Karpas-422 (cell line): ENCODE data around the gene SNED1. TPM values are rescaled to one million over a fixed set of nuclear protein-coding genes. Genes with fewer than 3 reads are reported as not detected.

Experiments used
- DNase-seq: peaks from one replicate; pipeline ENCODE4 v3.0.0-alpha.2; 2015
- H2AFZ ChIP-seq: fragments of 200-600 bp; sonication (generic); 2 replicates; pipeline ENCODE4 v1.6.1; 2014; ENCODE audit warnings: antibody characterized with exemption, low read length, mixed read lengths
- H3K27ac ChIP-seq: fragments of 200-600 bp; sonication (generic); 2 replicates; pipeline ENCODE4 v1.5.1; 2014; ENCODE audit warnings: mild to moderate bottlenecking, low read length, moderate library complexity
- H3K27me3 ChIP-seq: fragments of 200-600 bp; sonication (generic); 2 replicates; pipeline ENCODE4 v1.6.1; 2014; ENCODE audit warnings: low read length, mixed read lengths
- H3K36me3 ChIP-seq: fragments of 200-600 bp; sonication (generic); 2 replicates; pipeline ENCODE4 v1.6.1; 2014; ENCODE audit warnings: low read length, mixed read lengths; ENCODE audit not compliant: insufficient read depth
- H3K4me1 ChIP-seq: fragments of 200-600 bp; sonication (generic); 2 replicates; pipeline ENCODE4 v1.6.1; 2014; ENCODE audit warnings: mild to moderate bottlenecking, low read length, mixed read lengths
- H3K4me2 ChIP-seq: fragments of 200-600 bp; sonication (generic); 2 replicates; pipeline ENCODE4 v1.6.1; 2014; ENCODE audit warnings: low read length, low read depth, mild to moderate bottlenecking; ENCODE audit not compliant: poor library complexity, severe bottlenecking
- H3K4me3 ChIP-seq: fragments of 200-600 bp; sonication (generic); 2 replicates; pipeline ENCODE4 v1.5.1; 2014; ENCODE audit warnings: mild to moderate bottlenecking, antibody characterized with exemption, low read length, mixed read lengths
- H3K79me2 ChIP-seq: fragments of 200-600 bp; sonication (generic); 2 replicates; pipeline ENCODE4 v1.6.1; 2014; ENCODE audit warnings: mild to moderate bottlenecking, low read length, mixed read lengths
- H3K9ac ChIP-seq: fragments of 200-600 bp; sonication (generic); 2 replicates; pipeline ENCODE4 v1.6.0; 2014; ENCODE audit warnings: low read length
- H3K9me2 ChIP-seq: fragments of 200-600 bp; sonication (generic), shearing (Covaris generic); replicated peaks from 2 replicates; pipeline ENCODE4 v1.6.0; 2014; ENCODE audit warnings: mild to moderate bottlenecking, low read length, moderate library complexity; ENCODE audit not compliant: insufficient read depth
- H3K9me3 ChIP-seq: fragments of 300-700, 200-600 bp; sonication (generic); 2 replicates; pipeline ENCODE4 v1.6.1; 2014; ENCODE audit warnings: low read length, mixed read lengths
- H4K20me1 ChIP-seq: fragments of 200-600 bp; sonication (generic); 2 replicates; pipeline ENCODE4 v1.6.1; 2014; ENCODE audit warnings: mild to moderate bottlenecking, antibody characterized with exemption, low read length, low read depth; ENCODE audit not compliant: insufficient read depth
- total RNA-seq: library from RNA; depleted of rRNA; stranded (reverse); fragments of >200 nt; shearing (Covaris generic); gene quantifications from 2 replicates; pipeline ENCODE4 v1.2.3, GENCODE V29; 2014; ENCODE audit warnings: low replicate concordance

The SNED1 gene
- total RNA-seq, 1 experiment from 2014 or later, result 1.9 TPM

- Histone ChIP-seq H3K4me3 (no peak overlapping the region), H3K79me2 (no peaks in the 10 kb centered on the region), H3K36me3 (no peaks in the 10 kb centered on the region), H3K27me3 (no peaks in the 10 kb centered on the region), H3K4me1 (no peaks in the 10 kb centered on the region), H3K4me2 (no peak overlapping the region), H3K9me2 (no peaks in the 10 kb centered on the region), H3K9me3 (peaks cover 8% of the 10 kb centered on the region), H2AFZ (no peak overlapping the region), H4K20me1 (no peaks in the 10 kb centered on the region), H3K9ac (no peak overlapping the region), H3K27ac (no peak overlapping the region)
- no peak for DNase-seq
Observed at GRCh38 chr2:241003830-241004564, 5.6 kb downstream of the SNED1 start.

- no peaks in the 10 kb centered on the region for H3K36me3 ChIP-seq
- H3K4me1 ChIP-seq, result peaks cover 5% of the 10 kb centered on the region
- no peaks in the 10 kb centered on the region for H3K79me2 ChIP-seq
- H3K9me3 ChIP-seq, result peaks cover 8% of the 10 kb centered on the region
- no peak overlapping the region for H3K9ac ChIP-seq
- no peaks in the 10 kb centered on the region for H4K20me1 ChIP-seq
- H2AFZ ChIP-seq, result no peak overlapping the region
- no peaks in the 10 kb centered on the region for H3K9me2 ChIP-seq
- H3K4me3 ChIP-seq, result no peak overlapping the region
- H3K4me2 ChIP-seq, result no peak overlapping the region
- H3K27ac ChIP-seq, result no peak overlapping the region
- no peaks in the 10 kb centered on the region for H3K27me3 ChIP-seq
- DNase-seq, result no peak
Observed at GRCh38 chr2:241005569-241005968, 7.2 kb downstream of the SNED1 start.

- H3K27ac ChIP-seq, result no peak overlapping the region
- no peak overlapping the region for H3K4me3 ChIP-seq
- H3K4me2 ChIP-seq, result no peak overlapping the region
- H3K9me3 ChIP-seq, result peaks cover 8% of the 10 kb centered on the region
- H3K36me3 ChIP-seq, result no peaks in the 10 kb centered on the region
- H3K9me2 ChIP-seq, result no peaks in the 10 kb centered on the region
- no peaks in the 10 kb centered on the region for H3K79me2 ChIP-seq
- DNase-seq, result no peak
- no peak overlapping the region for H2AFZ ChIP-seq
- no peak overlapping the region for H3K9ac ChIP-seq
- peaks cover 8% of the 10 kb centered on the region for H3K4me1 ChIP-seq
- H4K20me1 ChIP-seq, result no peaks in the 10 kb centered on the region
- no peaks in the 10 kb centered on the region for H3K27me3 ChIP-seq
Observed at GRCh38 chr2:241006412-241006811, 8.0 kb downstream of the SNED1 start.

- no peaks in the 10 kb centered on the region for H3K79me2 ChIP-seq
- no peak overlapping the region for H3K9ac ChIP-seq
- peaks cover 8% of the 10 kb centered on the region for H3K4me1 ChIP-seq
- H3K9me3 ChIP-seq, result peaks cover 8% of the 10 kb centered on the region
- H4K20me1 ChIP-seq, result no peaks in the 10 kb centered on the region
- no peak for DNase-seq
- no peaks in the 10 kb centered on the region for H3K9me2 ChIP-seq
- H2AFZ ChIP-seq, result no peak overlapping the region
- H3K36me3 ChIP-seq, result no peaks in the 10 kb centered on the region
- no peak overlapping the region for H3K27ac ChIP-seq
- no peak overlapping the region for H3K4me2 ChIP-seq
- no peak overlapping the region for H3K4me3 ChIP-seq
- no peaks in the 10 kb centered on the region for H3K27me3 ChIP-seq
Observed at GRCh38 chr2:241007111-241007510, 8.7 kb downstream of the SNED1 start.

- no peaks in the 10 kb centered on the region for H3K9me2 ChIP-seq
- H3K4me1 ChIP-seq, result peaks cover 8% of the 10 kb centered on the region
- H3K27ac ChIP-seq, result no peak overlapping the region
- no peaks in the 10 kb centered on the region for H3K27me3 ChIP-seq
- H3K9me3 ChIP-seq, result peaks cover 8% of the 10 kb centered on the region
- H4K20me1 ChIP-seq, result no peaks in the 10 kb centered on the region
- no peak overlapping the region for H3K4me2 ChIP-seq
- no peaks in the 10 kb centered on the region for H3K36me3 ChIP-seq
- no peaks in the 10 kb centered on the region for H3K79me2 ChIP-seq
- no peak overlapping the region for H3K4me3 ChIP-seq
- no peak overlapping the region for H2AFZ ChIP-seq
- no peak for DNase-seq
- no peak overlapping the region for H3K9ac ChIP-seq
Observed at GRCh38 chr2:241007880-241008710, 9.7 kb downstream of the SNED1 start.

- H3K9ac ChIP-seq, result no peak overlapping the region
- no peaks in the 10 kb centered on the region for H4K20me1 ChIP-seq
- no peak overlapping the region for H3K4me3 ChIP-seq
- H3K4me1 ChIP-seq, result peaks cover 8% of the 10 kb centered on the region
- no peaks in the 10 kb centered on the region for H3K79me2 ChIP-seq
- H3K4me2 ChIP-seq, result no peak overlapping the region
- no peaks in the 10 kb centered on the region for H3K27me3 ChIP-seq
- H2AFZ ChIP-seq, result no peak overlapping the region
- DNase-seq, result no peak
- H3K36me3 ChIP-seq, result no peaks in the 10 kb centered on the region
- H3K9me3 ChIP-seq, result peaks cover 5% of the 10 kb centered on the region
- no peaks in the 10 kb centered on the region for H3K9me2 ChIP-seq
- no peak overlapping the region for H3K27ac ChIP-seq
Observed at GRCh38 chr2:241008711-241009121, 10.3 kb downstream of the SNED1 start.

- Histone ChIP-seq H3K9me2 (no peaks in the 10 kb centered on the region), H3K9ac (no peak overlapping the region), H3K36me3 (no peaks in the 10 kb centered on the region), H3K79me2 (no peaks in the 10 kb centered on the region), H3K9me3 (peaks cover under 1% of the 10 kb centered on the region), H3K4me1 (peaks cover 8% of the 10 kb centered on the region), H3K27ac (no peak overlapping the region), H2AFZ (no peak overlapping the region), H4K20me1 (no peaks in the 10 kb centered on the region), H3K4me3 (no peak overlapping the region), H3K27me3 (no peaks in the 10 kb centered on the region), H3K4me2 (no peak overlapping the region)
- no peak for DNase-seq
Observed at GRCh38 chr2:241009191-241009590, 10.8 kb downstream of the SNED1 start.
